ENCODE measurements around the gene SNAPC2. TPM values are rescaled to one million over a fixed set of nuclear protein-coding genes. Genes with fewer than 3 reads are reported as not detected.
"Not testable (repeated sequence)": the region's sequence is repeated elsewhere in the genome, so short reads cannot be mapped to it uniquely, and the experiment has no call there.

SNAPC2 gene
- total RNA-seq, 2 donors from 2014 or later = 25.4 to 48.6 TPM

DNA sequence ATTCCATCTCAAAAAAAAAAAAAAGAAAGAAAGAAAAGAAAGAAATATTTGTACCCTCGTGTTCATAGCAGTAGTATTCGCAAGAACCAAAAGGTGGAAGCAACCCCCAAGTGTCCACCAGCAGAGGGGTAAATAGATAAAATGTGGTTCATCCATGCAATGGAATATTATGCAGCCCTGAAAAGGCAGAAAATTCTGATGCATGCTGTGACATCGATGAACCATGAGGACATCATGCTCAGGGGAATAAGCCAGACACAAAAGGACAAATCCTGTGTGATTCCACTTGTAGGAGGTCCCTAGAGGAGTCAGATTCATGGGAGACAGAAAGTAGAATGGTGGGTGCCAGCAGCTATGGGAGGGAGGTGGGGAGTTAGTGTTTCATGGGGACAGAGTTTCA is 38.2 kb upstream of the SNAPC2 start:
- ATAC-seq (no peak), DNase-seq (ENCODE audit: low spot score) (no peak)
- Mint-ChIP-seq H3K27me3 (no peaks in the 10 kb centered on the region), H3K9me3 (no peaks in the 10 kb centered on the region), H3K4me3 (no peak overlapping the region), H3K36me3 (no peaks in the 10 kb centered on the region), H3K27ac (no peak overlapping the region), H3K4me1 (ENCODE audit: low read depth in 2 of 2) (peaks cover 0 to 2% of the 10 kb centered on the region in 2 donors)

DNA sequence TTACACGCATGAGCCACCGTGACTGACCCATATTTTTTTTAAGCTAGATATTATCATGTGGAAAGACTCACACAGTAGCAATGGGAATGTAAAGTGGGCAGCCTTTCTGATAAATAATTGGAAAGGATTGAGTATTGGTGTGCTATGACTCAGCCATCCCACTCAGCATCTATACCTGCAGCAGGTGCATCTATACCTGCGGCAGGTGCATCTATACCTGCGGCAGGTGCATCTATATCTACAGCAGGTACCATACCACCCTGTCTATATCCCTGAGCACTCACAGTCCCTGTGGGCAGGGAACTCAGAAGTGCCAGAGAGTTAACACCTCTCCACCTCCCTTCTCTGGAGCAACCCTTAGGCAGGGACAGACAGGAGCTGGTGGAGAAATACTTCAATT is 37.0 kb upstream of the SNAPC2 start:
- Mint-ChIP-seq H3K9me3 (no peaks in the 10 kb centered on the region), H3K4me1 (ENCODE audit: low read depth in 2 of 2) (peaks cover 0 to 2% of the 10 kb centered on the region in 2 donors), H3K4me3 (no peak overlapping the region), H3K27ac (no peak overlapping the region), H3K36me3 (no peaks in the 10 kb centered on the region), H3K27me3 (peaks cover 2 to 7% of the 10 kb centered on the region in 2 donors)
- ATAC-seq (no peak), DNase-seq (ENCODE audit: low spot score) (no peak)

GRCh38 chr19:7883796-7884570 is 36.2 kb upstream of the SNAPC2 start:
- Mint-ChIP-seq H3K4me1 (ENCODE audit: low read depth in 2 of 2) (peaks cover 0 to 2% of the 10 kb centered on the region in 2 donors), H3K9me3 (no peaks in the 10 kb centered on the region), H3K27me3 (peaks cover 2 to 7% of the 10 kb centered on the region in 2 donors), H3K4me3 (no peak overlapping the region), H3K27ac (no peak overlapping the region), H3K36me3 (no peaks in the 10 kb centered on the region)
- no peak for ATAC-seq
- no peak for DNase-seq (ENCODE audit: low spot score)

DNA sequence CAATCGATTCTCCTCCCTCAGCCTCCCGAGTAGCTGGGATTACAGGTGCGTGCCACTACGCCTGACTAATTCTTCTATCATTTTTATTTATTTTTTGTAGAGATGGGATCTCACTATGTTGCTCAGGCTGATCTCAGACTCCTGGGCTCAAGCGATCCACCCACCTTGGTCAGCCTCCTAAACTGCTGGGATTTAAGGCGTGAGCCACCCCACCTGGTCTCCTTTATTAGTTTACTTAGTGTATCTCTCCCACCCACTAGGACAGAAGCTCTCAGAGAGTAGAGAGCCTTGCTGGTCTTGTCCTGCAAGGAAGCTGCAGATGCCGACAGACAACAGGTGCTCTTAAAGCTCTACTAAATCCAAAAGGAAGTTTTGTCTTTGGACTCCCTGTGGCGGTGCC is 34.3 kb upstream of the SNAPC2 start:
- ATAC-seq (no peak), DNase-seq (ENCODE audit: low spot score) (no peak)
- no peaks in the 10 kb centered on the region for H3K36me3 Mint-ChIP-seq
- H3K9me3 Mint-ChIP-seq = no peaks in the 10 kb centered on the region
- H3K4me3 Mint-ChIP-seq = no peak overlapping the region
- H3K27ac Mint-ChIP-seq = no peak overlapping the region
- peaks cover 2 to 7% of the 10 kb centered on the region in 2 donors for H3K27me3 Mint-ChIP-seq
- H3K4me1 Mint-ChIP-seq (ENCODE audit: low read depth in 2 of 2) = peaks cover 0 to 2% of the 10 kb centered on the region in 2 donors

DNA sequence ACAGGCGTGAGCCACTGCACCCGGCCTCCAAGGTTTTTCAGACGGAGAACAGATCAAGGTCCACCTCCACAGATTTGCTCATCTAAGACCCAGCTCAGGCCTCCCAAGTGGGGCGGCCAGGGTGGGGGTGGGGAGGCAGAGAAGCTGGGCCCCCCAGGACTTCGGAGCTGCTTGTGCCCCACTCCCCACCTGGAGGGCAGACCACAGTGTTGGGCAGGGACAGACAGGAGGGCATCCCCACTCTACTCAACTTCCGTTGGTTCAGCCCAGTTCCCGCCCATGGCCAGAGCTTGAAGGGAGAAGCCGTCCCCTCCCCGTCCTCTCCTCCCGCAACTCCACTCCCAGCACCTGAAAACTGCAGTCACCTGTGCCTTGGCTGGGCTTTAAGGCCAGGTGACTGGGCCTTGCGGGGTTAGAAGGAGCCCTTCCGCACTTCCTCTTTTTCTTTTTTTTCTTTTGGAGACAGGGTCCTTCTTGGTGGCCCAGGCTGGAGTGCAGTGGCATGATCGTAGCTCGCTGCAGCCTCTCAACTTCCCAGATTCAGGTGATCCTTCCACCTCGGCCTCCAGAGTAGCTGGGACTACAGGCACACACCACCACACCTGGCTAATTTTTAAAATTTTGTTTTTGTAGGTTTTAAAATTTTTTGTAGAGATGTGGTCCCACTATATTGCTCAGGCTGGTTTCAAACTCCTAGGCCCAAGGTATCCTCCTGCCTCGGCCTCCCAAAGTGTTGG is 32.6 kb upstream of the SNAPC2 start:
- H3K9me3 Mint-ChIP-seq = no peaks in the 10 kb centered on the region
- ATAC-seq = no peak
- peaks cover 2 to 7% of the 10 kb centered on the region in 2 donors for H3K27me3 Mint-ChIP-seq
- H3K27ac Mint-ChIP-seq = no peak overlapping the region
- no peak for DNase-seq (ENCODE audit: low spot score)
- peaks cover 0 to 2% of the 10 kb centered on the region in 2 donors for H3K4me1 Mint-ChIP-seq (ENCODE audit: low read depth in 2 of 2)
- no peak overlapping the region for H3K4me3 Mint-ChIP-seq
- H3K36me3 Mint-ChIP-seq = no peaks in the 10 kb centered on the region

DNA sequence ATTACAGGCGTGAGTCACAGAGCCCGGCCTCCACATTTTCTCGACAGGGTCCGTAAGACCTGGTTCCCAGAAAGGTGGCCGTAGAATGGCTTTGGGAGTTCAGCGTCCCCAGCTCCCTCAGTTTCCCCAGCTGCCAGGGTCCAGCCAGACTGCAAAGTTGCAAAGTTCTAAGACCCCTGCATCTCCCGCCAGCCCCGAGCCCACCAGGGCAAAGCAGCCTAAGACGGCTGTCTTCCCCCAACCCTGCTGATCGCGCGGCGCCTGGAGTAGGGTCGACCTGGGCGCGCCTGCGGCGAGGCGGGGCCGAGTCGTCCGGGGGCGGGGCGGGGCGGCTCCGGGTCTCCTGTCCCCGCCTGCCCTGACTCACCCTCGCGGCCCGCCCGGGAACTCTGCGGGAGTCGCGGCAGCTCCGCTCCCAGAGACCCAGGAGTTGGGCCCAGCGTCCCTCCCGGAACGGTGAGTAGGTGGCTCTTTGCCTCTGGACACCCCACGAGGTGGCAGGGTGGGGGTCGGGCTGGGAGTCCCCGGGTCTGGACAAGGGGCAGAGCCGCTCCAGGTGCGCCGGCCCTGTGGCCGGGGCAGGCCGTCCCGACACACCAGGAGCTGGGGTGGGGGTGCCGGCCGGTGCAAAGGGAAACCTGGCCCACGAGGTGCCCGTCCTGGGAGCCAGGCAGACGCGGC is 31.9 kb upstream of the SNAPC2 start, which contains the start of gene LRRC8E:
Gene LRRC8E (plus strand): TSS at position 366 of the 681 bp plus-strand sequence. CDS start 7,094 bp downstream, outside the sequence.
- no peaks in the 10 kb centered on the region for H3K36me3 Mint-ChIP-seq
- ATAC-seq (peak in 1 of 2 donors; percentile 82), DNase-seq (ENCODE audit: low spot score) (no peak)

GRCh38 chr19:7888826-7889217 is 31.3 kb upstream of the SNAPC2 start:
- Mint-ChIP-seq H3K4me3 (no peak overlapping the region), H3K4me1 (ENCODE audit: low read depth in 2 of 2) (peaks cover 0 to 2% of the 10 kb centered on the region in 2 donors), H3K27me3 (peaks cover 2 to 7% of the 10 kb centered on the region in 2 donors), H3K36me3 (no peaks in the 10 kb centered on the region), H3K27ac (no peak overlapping the region), H3K9me3 (no peaks in the 10 kb centered on the region)
- DNase-seq (ENCODE audit: low spot score) (no peak), ATAC-seq (no peak)

More for the DNA sequence above, 31.9 kb upstream of the SNAPC2 start, which contains the start of gene LRRC8E:
- Mint-ChIP-seq H3K27ac (no peak within 1 kb of the TSS), H3K4me3 (no peak within 1 kb of the TSS), H3K9me3 (no peaks in the 10 kb centered on the region), H3K27me3 (peaks cover 2 to 7% of the 10 kb centered on the region in 2 donors), H3K4me1 (ENCODE audit: low read depth in 2 of 2) (peaks cover 0 to 2% of the 10 kb centered on the region in 2 donors)

- ATAC-seq; H3K4me1 Mint-ChIP-seq (ENCODE audit: low read depth in 2 of 2); H3K36me3 Mint-ChIP-seq; DNase-seq (ENCODE audit: low spot score); H3K9me3 Mint-ChIP-seq; H3K27ac Mint-ChIP-seq; H3K4me3 Mint-ChIP-seq; H3K27me3 Mint-ChIP-seq: not testable (repeated sequence)
Measured at GRCh38 chr19:7893362-7894101, 26.6 kb upstream of the SNAPC2 start.

DNA sequence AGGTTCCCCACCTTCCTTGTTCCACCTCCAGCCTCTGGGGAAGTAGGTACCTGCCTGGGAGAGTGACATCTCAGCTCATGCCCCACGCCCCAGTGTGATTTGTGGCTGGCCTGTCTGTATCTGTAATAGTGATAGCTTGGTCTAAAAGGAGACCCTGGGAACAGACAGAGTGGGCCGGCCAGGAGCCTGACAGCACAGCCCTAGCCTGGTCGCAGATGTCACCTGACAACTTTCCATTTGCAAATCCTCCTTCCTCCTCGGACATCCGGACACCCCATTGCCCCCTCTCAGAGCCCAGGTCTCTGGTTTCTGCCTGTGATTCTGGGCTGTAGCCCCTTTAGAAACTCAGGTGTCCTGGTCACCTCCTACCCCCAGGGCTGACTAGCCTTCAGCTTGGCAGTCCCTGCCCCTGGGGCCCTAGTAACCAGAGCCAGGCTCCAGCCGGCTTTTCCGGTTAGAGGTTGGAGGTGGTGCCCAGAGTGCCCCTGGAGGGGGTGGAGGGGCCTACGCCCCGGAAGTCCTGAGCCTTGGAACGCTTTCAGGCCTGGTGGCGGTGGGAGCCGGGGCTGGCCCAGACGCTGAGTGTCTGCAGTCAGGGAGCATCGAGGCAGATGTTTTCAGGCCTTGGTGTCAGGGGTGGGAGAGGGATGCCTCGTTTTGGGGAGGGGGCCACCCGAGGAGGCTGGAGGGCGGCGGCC is 25.4 kb upstream of the SNAPC2 start:
- Mint-ChIP-seq H3K27me3 (peaks cover 5 to 6% of the 10 kb centered on the region in 2 donors), H3K4me3 (no peak overlapping the region), H3K4me1 (ENCODE audit: low read depth in 2 of 2) (no peaks in the 10 kb centered on the region), H3K9me3 (no peaks in the 10 kb centered on the region), H3K36me3 (no peaks in the 10 kb centered on the region), H3K27ac (no peak overlapping the region)
- ATAC-seq (no peak), DNase-seq (ENCODE audit: low spot score) (no peak)

DNA sequence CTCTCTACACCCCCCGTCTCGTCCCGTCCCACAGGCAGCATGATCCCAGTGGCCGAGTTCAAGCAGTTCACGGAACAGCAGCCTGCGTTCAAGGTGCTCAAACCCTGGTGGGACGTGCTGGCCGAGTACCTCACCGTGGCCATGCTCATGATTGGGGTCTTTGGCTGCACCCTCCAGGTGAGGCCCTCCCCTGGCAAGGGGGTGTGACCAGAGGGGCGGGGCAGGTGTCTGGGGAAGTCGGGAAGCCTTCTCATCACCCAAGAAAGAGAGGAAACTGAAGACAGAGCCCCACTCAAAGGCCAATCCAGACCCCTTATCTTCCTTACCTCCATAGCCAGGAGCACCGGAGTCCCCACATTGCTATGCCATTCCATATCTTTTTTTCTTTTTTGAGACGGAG is 24.6 kb upstream of the SNAPC2 start:
- H3K4me1 Mint-ChIP-seq (ENCODE audit: low read depth in 2 of 2) = no peaks in the 10 kb centered on the region
- no peak for DNase-seq (ENCODE audit: low spot score)
- no peak overlapping the region for H3K27ac Mint-ChIP-seq
- no peak for ATAC-seq
- no peak overlapping the region for H3K4me3 Mint-ChIP-seq
- no peaks in the 10 kb centered on the region for H3K9me3 Mint-ChIP-seq
- no peaks in the 10 kb centered on the region for H3K36me3 Mint-ChIP-seq
- peaks cover 5 to 6% of the 10 kb centered on the region in 2 donors for H3K27me3 Mint-ChIP-seq

GRCh38 chr19:7897292-7897691 is 22.8 kb upstream of the SNAPC2 start:
- Mint-ChIP-seq H3K27ac (no peak overlapping the region), H3K36me3 (no peaks in the 10 kb centered on the region), H3K9me3 (no peaks in the 10 kb centered on the region), H3K4me3 (no peak overlapping the region), H3K27me3 (peaks cover 5 to 6% of the 10 kb centered on the region in 2 donors), H3K4me1 (ENCODE audit: low read depth in 2 of 2) (no peaks in the 10 kb centered on the region)
- DNase-seq (ENCODE audit: low spot score) (no peak), ATAC-seq (no peak)

- ATAC-seq = no peak
- Mint-ChIP-seq H3K4me1 (ENCODE audit: low read depth in 2 of 2) (peaks cover 8 to 12% of the 10 kb centered on the region in 2 donors), H3K9me3 (no peaks in the 10 kb centered on the region), H3K27me3 (peaks cover 5 to 6% of the 10 kb centered on the region in 2 donors), H3K4me3 (no peak overlapping the region), H3K27ac (no peak overlapping the region), H3K36me3 (no peaks in the 10 kb centered on the region)
- no peak for DNase-seq (ENCODE audit: low spot score)
Measured at GRCh38 chr19:7898967-7899366, 21.2 kb upstream of the SNAPC2 start.

All from natural killer cell treated with Interleukin-12 subunit alpha and Interleukin-12 subunit beta and Interleukin-15 and Interleukin-18, amount 100 ng/mL, for 72 hours (primary cell).